HepG2 (cell line): Measurements from ENCODE around the gene SIGLEC9. TPM values are rescaled to one million over a fixed set of nuclear protein-coding genes. Genes with fewer than 3 reads are reported as not detected.

Source experiments
- ATAC-seq: fragments of 200-7000 bp; cut with Tn5 transposase; 3 replicates; pipeline ENCODE4 v1.9.1; 2020; ENCODE audit warnings: mild to moderate bottlenecking, moderate library complexity
- BruUV-seq: library from RNA; stranded (reverse); fragments of 400-500 nt; replicated peaks from 2 replicates; lab custom pipeline; 2021; lab: Mats Ljungman, UMichigan
- CTCF ChIA-PET: fragments of 300-600 bp; formaldehyde crosslinking; extraction: SDS; loops from one replicate; lab custom pipeline; 2021; ENCODE audit warnings: low total read pairs, inconsistent platforms, low intra/inter-chr PET ratio; lab: Yijun Ruan, JAX
- POLR2A ChIA-PET: fragments of 350-600 bp; sonication (Branson Sonifier 250); formaldehyde crosslinking; loops from one replicate; lab custom pipeline; 2020; ENCODE audit warnings: antibody characterized with exemption, inconsistent platforms; lab: Yijun Ruan, JAX
- DNase-seq: peaks from one replicate; pipeline ENCODE4 v3.0.0-alpha.2; 2015; ENCODE audit warnings: low spot score
- FAIRE-seq: peaks from 3 replicates; lab custom pipeline; 2011; peaks lifted over from hg19 to GRCh38; lab: Jason Lieb, UNC
- H2AFZ ChIP-seq: one replicate; pipeline ENCODE4 v1.6.1; 2011; ENCODE audit warnings: low read length, inconsistent platforms
- H3K27ac ChIP-seq: fragments of 300-600 bp; 3 replicates; pipeline ENCODE4 v1.8.0; 2011; ENCODE audit warnings: mixed run types, mild to moderate bottlenecking, mixed read lengths, low read length, inconsistent platforms; ENCODE audit not compliant: insufficient read depth; ENCODE audit errors: extremely low read length
- H3K27me3 ChIP-seq, 2 experiments: fragments of 200-600 bp in 1 of 2; 2 replicates in 1 of 2; 3 replicates in 1 of 2; pipeline versions ENCODE4 v1.6.0 to v1.8.0; 2011; ENCODE audit warnings: low read length in 2 of 2, mild to moderate bottlenecking in 2 of 2, moderate library complexity in 2 of 2, inconsistent platforms in 1 of 2; ENCODE audit not compliant: insufficient read depth in 2 of 2, control insufficient read depth in 1 of 2
- H3K36me3 ChIP-seq, 2 experiments: fragments of 200-600 bp in 1 of 2; replicated peaks in 1 of 2; 2 replicates in 1 of 2; 3 replicates in 1 of 2; pipeline versions ENCODE4 v1.5.1 to v1.8.0; 2011; ENCODE audit warnings: low read length in 2 of 2, inconsistent platforms in 1 of 2; ENCODE audit not compliant: insufficient read depth in 2 of 2, control insufficient read depth in 1 of 2
- H3K4me1 ChIP-seq: 2 replicates; pipeline ENCODE4 v1.5.1; 2012; ENCODE audit warnings: low read length, inconsistent platforms; ENCODE audit not compliant: insufficient read depth
- H3K4me2 ChIP-seq: 2 replicates; pipeline ENCODE4 v1.6.0; 2011; ENCODE audit warnings: low read depth, low read length, inconsistent platforms
- H3K4me3 ChIP-seq, 3 experiments: fragments of 200-600 bp in 1 of 3; sonication (generic), shearing (Covaris generic) in 1 of 3; replicated peaks in 1 of 3; 2 replicates each; pipeline ENCODE4 v1.5.1; 2011 to 2016; ENCODE audit warnings: low read length in 3 of 3, inconsistent platforms in 2 of 3, low read depth in 2 of 3, mild to moderate bottlenecking in 2 of 3, control low read depth in 1 of 3, mixed read lengths in 1 of 3; ENCODE audit not compliant: insufficient read depth in 1 of 3
- H3K79me2 ChIP-seq: one replicate; pipeline ENCODE4 v1.6.1; 2011; ENCODE audit warnings: low read length, inconsistent platforms; ENCODE audit not compliant: insufficient read depth
- H3K9ac ChIP-seq: 2 replicates; pipeline ENCODE4 v1.6.0; 2011; ENCODE audit warnings: mild to moderate bottlenecking, low read depth, low read length, inconsistent platforms; ENCODE audit not compliant: insufficient read depth
- H3K9me3 ChIP-seq: 2 replicates; pipeline ENCODE4 v1.5.1; 2012; ENCODE audit warnings: mild to moderate bottlenecking, low read length
- H4K20me1 ChIP-seq: 2 replicates; pipeline ENCODE4 v1.6.0; 2011; ENCODE audit warnings: inconsistent platforms, mild to moderate bottlenecking, low read length, moderate library complexity; ENCODE audit not compliant: insufficient read depth
- FOXK1 ChIP-seq: sonication (generic); formaldehyde crosslinking; IDR thresholded peaks from 2 replicates; pipeline ENCODE4 v1.4.0; 2020; ENCODE audit warnings: low read depth, missing genetic modification reagents, borderline replicate concordance
- MNT ChIP-seq: fragments of 450-650 bp; IDR thresholded peaks from 2 replicates; pipeline ENCODE4 v1.6.1; 2016
- MZF1 ChIP-seq: sonication (generic); formaldehyde crosslinking; IDR thresholded peaks from 2 replicates; pipeline ENCODE4 v1.8.1; 2023; ENCODE audit warnings: mild to moderate bottlenecking, missing genetic modification reagents, borderline replicate concordance
- PHF5A ChIP-seq: IDR thresholded peaks from one replicate; pipeline ENCODE4 v1.6.1; 2018; ENCODE audit warnings: low read depth, missing genetic modification reagents; ENCODE audit not compliant: unreplicated experiment
- SMARCE1 ChIP-seq: fragments of 450-650 bp; IDR thresholded peaks from 2 replicates; pipeline ENCODE4 v1.6.1; 2017; ENCODE audit warnings: borderline replicate concordance
- SRSF9 ChIP-seq: fragments of 200-400 bp; formaldehyde crosslinking; IDR thresholded peaks from 2 replicates; pipeline ENCODE4 v1.6.1; 2018; ENCODE audit warnings: borderline replicate concordance, mild to moderate bottlenecking, low read depth, low read length; ENCODE audit not compliant: insufficient read depth, poor library complexity, severe bottlenecking
- SRY ChIP-seq: sonication (generic); formaldehyde crosslinking; IDR thresholded peaks from 2 replicates; pipeline ENCODE4 v1.8.0; 2022; ENCODE audit warnings: mild to moderate bottlenecking, missing genetic modification reagents
- ZNF251 ChIP-seq: sonication (generic); formaldehyde crosslinking; IDR thresholded peaks from 2 replicates; pipeline ENCODE4 v1.9.0; 2021; ENCODE audit warnings: mild to moderate bottlenecking, missing genetic modification reagents
- ZNF609 ChIP-seq: sonication (generic); formaldehyde crosslinking; IDR thresholded peaks from 2 replicates; pipeline ENCODE4 v1.4.0; 2020; ENCODE audit warnings: mild to moderate bottlenecking, missing genetic modification reagents, borderline replicate concordance
- WGBS: methylation state at CpG from one replicate; pipeline ENCODE4 v1.1.6; 2017; ENCODE audit warnings: low lambda C conversion rate; 5-methylcytosine and 5-hydroxymethylcytosine counted together
- in situ Hi-C: cut with HindIII; loops from 2 replicates; pipeline ENCODE4 v1.10.0; 2017; ENCODE audit warnings: low pct_unique_long_range_greater_than_20kb; ENCODE audit not compliant: extremely low pct_ligation_motif_present
- intact Hi-C: fragments of 100-400 bp; cut with micrococcal nuclease; formaldehyde crosslinking; loops from one replicate; pipeline ENCODE4 v1.10.0; 2022; ENCODE audit not compliant: unreplicated experiment
- polyA plus RNA-seq, 8 experiments: library from polyadenylated mRNA; depleted of rRNA in 3 of 8; stranded (reverse) in 7 of 8; unstranded in 1 of 8; fragments of >200 nt; fragmentation: Illumina TruSeq in 4 of 8; extraction: Trizol in 4 of 8; gene quantifications; 2 replicates each; pipeline versions ENCODE4 v1.2.1 to v1.2.3, GENCODE V29; 2011 to 2016; ENCODE audit warnings: low read depth in 4 of 8, missing spikeins in 1 of 8, mixed read lengths in 1 of 8; ENCODE audit not compliant: insufficient read depth in 1 of 8
- total RNA-seq, 5 experiments: library from RNA; depleted of rRNA; stranded (reverse); fragments of >200 nt; fragmentation: Illumina TruSeq; extraction: Trizol; gene quantifications; 2 replicates each; pipeline ENCODE4 v1.2.3, GENCODE V29; 2016; ENCODE audit warnings: low read depth in 1 of 5

The SIGLEC9 gene
- total and polyA plus RNA-seq, 2 of the 13 experiments (the other 11 are each of a cell fraction or from before 2014, with no cell fraction given) = not detected

- TF ChIP-seq MNT (no peak), SRY (CRISPR knock-in tag) (no peak), ZNF251 (CRISPR knock-in tag) (no peak)
Observed at GRCh38 chr19:51114087-51114729, 10.5 kb upstream of the SIGLEC9 start (continued).

- in situ Hi-C loops = no loop called here
- CTCF ChIA-PET = no interaction called here
- H4K20me1 ChIP-seq = no peaks in the 10 kb centered on the region
- DNase-seq (no peak), ATAC-seq (no peak), FAIRE-seq (no peak)
- no peak overlapping the region for H3K27ac ChIP-seq
- no peaks in the 10 kb centered on the region for H3K79me2 ChIP-seq
- H3K36me3 ChIP-seq = no peaks in the 10 kb centered on the region
- BruUV-seq = no TSS peak
- no peak overlapping the region for H3K4me3 ChIP-seq
- no peak overlapping the region for H3K9ac ChIP-seq
- no peak for TF ChIP-seq ZNF609 (CRISPR knock-in tag)
- TF ChIP-seq PHF5A (CRISPR knock-in tag) = no peak
- TF ChIP-seq MZF1 (CRISPR knock-in tag) = no peak
- TF ChIP-seq SRSF9 = no peak
- no peak for TF ChIP-seq FOXK1 (CRISPR knock-in tag)
- no peak for TF ChIP-seq SMARCE1
- no peak overlapping the region for H2AFZ ChIP-seq
- H3K9me3 ChIP-seq = no peaks in the 10 kb centered on the region
- intact Hi-C loops = no loop called here
- no peak overlapping the region for H3K4me2 ChIP-seq
- POLR2A ChIA-PET = no interaction called here
- WGBS = 7% methylated on average over 6 of the region's 6 CpGs
- peaks cover 0 to 53% of the 10 kb centered on the region in 2 experiments; a peak in 3 of 5 replicates for H3K27me3 ChIP-seq
- no peaks in the 10 kb centered on the region for H3K4me1 ChIP-seq
Observed at GRCh38 chr19:51116736-51117286, 7.9 kb upstream of the SIGLEC9 start.
